Stimulated activated CD8-positive, alpha-beta memory T cell treated with anti-CD3 and anti-CD28 coated beads, Interleukin-7, amount 100 ng/mL, for 24 hours (primary cell): Measurements from ENCODE around the gene NDUFAF3.
"Not testable (repeated sequence)": the region's sequence is repeated elsewhere in the genome, so short reads cannot be mapped to it uniquely, and the experiment has no call there.

ENCODE experiments used
- DNase-seq: peaks from one replicate; pipeline ENCODE4 v3.0.0-alpha.2; 2020; ENCODE audit warnings: low read depth

The NDUFAF3 gene

DNA sequence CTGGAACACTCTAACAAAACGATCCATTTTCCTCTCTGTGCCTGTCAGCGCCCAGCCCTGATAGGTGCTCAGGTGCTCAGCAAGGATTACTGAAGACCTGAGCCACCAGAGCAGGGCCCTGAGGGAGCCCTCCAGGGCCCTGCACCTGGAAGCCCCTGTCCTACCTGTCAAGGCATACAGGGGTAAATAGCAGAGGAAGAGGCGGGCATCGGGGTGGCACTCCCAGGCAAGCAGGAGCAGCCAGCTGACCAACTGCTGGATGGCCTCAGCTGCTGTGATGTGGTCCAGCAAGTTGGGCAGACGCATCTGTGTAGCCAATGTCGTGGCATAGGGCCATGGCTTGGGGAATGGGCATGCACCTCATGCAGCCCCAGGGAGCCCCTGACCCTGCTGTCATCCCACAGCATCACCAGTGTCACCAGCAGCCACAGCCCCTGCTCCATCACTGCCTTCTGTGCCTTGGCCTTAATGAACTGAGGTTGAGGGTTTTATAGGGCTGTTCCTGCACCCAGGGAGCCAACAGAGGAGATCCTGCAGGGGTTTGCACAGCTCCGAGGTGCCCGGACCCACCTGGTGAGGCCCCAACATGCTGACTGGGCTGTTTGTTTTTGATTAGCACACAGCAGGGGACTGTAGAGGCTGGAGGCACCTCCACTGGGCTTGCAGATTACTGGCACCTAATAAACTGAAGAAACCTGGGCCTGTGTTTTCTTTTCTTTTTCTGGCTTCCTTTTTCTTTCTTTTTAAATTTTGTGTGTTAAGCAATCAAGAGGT, 22.6 kb upstream of the NDUFAF3 start:
- no peak for DNase-seq

DNA sequence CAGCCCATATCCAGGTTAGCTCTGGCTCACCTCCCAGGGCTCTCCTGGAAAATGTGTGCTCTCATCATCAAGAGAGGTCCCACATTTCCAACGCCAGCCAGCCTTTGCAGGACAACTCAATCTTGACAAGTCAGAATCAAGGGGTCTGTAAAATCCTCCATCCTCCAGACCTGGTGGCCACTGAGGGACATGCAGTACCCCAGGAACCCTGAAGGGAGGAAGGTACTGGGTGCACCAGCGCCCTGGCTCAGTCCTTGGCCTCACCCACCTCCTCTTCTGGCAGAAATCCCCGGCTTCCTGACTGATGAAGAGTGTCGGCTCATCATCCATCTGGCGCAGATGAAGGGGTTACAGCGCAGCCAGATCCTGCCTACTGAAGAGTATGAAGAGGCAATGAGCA, 20.8 kb upstream of the NDUFAF3 start:
- no peak for DNase-seq

DNA sequence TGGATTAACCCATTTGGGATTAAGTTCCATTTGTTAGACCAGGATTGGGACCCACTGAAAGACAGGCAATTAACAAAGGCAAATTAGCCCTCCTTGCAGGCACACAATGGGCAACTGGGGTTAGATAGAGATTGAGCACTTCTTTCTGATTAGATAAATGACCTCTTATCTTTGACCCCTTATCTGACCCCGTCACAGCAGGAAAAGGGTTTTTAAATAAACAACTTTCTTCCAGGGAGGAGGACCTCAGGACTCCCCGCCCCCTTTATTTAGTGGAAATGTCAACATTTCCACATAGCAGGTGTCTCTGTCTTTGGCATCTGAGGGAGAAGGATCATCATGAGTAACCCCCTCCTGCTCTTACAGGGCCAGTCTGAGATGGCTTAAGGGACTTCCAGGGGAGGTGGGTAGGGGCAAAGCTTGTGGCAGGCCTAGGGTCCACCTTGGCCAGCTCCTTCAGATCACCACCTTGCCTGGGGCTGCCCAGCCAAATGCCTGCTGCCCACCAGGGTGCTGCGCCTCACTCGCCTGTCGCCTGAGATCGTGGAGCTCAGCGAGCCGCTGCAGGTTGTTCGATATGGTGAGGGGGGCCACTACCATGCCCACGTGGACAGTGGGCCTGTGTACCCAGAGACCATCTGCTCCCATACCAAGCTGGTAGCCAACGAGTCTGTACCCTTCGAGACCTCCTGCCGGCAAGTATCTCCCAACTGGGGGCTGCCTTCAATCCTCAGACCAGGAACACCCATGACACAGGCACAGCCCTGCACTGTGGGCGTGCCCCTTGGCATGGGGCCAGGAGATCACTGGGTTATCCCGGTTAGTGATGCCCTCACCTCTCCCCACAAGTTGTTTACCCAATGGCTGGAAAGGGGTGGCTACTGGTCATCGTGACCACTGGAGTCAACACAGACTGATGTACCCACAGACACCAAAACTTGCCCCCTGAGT, 17.3 kb upstream of the NDUFAF3 start:
- no peak for DNase-seq

DNA sequence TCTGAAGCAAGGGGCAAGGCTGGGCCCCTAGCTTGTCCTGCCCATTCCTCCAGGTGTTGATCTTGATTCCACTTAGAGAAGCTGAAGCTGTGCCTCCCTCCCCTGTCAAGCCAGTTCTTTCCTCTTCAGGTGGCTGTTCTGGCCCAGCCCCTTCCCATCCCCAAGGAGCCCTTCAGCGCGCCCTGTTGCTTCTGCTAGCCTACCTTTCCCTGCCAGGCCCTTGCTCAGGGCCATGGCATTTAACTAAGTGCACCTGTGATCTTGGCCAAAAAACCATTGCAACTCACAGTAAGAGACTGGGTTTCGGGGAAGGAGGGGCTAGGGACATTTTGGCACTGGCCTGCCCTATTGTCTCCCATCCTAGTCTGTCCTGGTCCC, 16.6 kb upstream of the NDUFAF3 start:
- DNase-seq = no peak

DNA sequence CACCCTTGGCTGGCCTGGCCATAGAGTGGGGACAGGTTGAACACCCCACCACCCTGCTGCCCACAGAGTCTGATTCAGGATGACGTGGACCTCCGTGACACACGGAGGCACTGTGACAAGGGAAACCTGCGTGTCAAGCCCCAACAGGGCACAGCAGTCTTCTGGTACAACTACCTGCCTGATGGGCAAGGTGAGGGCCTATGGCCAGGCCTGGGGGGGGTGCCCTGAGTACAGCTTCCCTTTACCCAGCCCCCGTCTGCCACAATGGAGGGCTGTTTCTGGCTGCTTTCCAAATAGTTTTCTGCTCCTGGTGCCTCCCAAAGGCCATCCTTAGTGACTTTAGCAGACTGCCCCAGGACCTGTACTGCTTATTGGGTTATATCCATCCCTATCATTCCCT, 15.9 kb upstream of the NDUFAF3 start:
- DNase-seq = no peak

DNA sequence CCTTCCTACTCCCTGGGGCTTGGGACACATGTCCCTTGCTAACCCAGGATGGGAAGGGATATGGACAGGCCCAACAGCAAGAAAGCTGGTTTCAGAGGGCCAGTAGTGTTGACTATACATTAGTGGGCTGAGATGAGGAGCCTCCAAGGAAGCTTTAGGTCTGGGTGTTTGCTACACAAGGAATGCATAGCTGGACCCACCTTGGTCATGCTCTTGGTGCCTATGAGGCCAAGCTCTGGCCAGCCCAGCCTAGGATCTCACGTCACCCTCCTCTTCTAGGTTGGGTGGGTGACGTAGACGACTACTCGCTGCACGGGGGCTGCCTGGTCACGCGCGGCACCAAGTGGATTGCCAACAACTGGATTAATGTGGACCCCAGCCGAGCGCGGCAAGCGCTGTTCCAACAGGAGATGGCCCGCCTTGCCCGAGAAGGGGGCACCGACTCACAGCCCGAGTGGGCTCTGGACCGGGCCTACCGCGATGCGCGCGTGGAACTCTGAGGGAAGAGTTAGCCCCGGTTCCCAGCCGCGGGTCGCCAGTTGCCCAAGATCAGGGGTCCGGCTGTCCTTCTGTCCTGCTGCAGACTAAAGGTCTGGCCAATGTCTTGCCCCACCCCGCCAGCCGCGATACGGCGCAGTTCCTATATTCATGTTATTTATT, 15.4 kb upstream of the NDUFAF3 start:
- DNase-seq = no peak

DNA sequence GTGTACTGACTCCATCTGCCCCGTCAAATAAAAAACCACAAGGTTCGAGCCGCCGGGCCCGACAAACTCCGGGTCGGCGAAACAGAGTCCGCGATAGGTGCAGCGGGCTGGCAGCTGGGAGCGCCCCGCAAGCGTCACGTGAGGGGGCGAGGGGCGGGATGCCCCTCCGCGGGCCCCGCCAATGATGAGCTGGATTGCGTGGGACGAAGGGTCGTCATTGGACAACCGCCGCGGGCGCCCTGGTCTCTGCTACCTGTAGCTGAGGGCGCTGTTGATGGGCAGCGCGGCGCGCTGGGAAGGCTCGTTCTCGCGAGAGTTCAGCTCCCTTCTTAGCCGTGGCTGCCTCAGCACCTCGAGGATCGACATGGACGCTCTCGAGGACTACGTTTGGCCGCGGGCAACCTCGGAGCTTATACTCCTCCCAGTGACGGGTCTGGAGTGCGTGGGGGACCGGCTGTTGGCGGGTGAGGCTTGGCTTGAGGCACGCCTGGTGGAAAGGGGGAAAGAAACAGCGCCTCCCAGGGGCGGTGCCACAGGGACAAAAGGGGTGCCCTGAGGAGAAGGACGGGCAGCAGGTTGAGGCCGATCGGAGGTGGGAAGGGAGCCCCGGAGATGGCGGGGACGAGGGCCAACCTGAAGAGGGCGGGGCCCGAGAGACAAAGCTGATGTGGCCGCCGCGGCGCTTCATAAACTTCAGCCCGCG, 14.7 kb upstream of the NDUFAF3 start, which contains the start of gene WDR6:
Gene WDR6, plus strand, starts transcription at position 324 of the 703 bp plus-strand sequence. Its CDS starts 41 bp downstream, at position 365.
- peak; percentile 94 for DNase-seq

DNA sequence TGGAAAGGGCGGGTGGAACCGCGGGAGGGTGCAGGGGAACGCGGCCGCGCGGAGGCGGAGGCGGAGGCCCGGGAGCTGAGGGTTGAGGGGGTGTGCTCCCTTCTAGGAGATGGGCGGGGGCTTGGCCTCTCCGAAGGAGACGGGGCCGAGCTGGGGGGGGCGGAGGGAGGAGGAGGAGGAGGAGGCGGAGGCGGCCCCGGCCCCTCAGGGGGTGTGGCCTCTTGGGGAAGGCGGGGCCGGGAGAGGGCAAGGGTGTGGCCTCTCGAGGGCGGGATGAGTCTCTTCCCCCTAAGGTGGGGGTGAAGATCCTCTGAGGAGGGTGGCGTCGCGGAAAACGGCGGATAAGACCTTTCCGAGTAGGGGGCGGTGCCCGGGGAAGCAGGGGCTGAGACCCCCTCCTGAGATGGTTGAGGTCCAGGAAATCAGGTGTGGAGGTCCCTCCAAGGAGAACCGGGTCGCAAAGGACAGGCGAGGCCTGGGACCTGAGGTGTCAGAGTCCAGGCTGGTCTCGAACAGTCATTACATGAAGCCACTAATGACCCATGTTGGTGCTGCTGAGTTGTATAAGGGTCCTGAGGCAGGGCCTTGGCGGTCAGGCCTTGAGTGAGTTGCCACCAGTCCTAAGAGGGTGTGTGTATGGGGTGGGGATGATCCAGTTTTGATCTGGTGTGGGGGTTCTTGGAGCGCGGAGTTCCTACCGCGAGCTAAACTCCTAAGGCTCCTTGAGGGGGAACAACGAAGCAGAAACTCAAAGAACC, 14.0 kb upstream of the NDUFAF3 start:
- DNase-seq = peak; percentile 72

DNA sequence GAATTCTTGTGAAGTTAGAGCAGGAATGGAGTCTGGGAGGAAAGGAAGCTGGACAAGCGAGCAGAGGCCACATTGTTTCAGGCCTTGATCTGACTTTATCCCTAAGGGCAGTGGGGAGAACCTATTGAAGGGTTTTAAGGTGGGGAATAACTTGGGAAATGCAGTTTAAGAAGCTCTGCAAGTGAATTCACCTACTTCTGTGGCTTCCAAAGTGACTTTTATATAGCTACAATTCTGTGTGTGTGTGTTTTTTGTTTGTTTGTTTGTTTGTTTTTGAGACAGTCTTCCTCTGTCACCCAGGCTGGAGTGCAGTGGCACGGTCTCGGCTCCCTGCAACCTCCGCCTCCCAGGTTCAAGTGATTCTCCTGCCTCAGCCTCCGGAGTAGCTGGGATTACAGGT, 13.3 kb upstream of the NDUFAF3 start:
- not testable (repeated sequence) for DNase-seq

DNA sequence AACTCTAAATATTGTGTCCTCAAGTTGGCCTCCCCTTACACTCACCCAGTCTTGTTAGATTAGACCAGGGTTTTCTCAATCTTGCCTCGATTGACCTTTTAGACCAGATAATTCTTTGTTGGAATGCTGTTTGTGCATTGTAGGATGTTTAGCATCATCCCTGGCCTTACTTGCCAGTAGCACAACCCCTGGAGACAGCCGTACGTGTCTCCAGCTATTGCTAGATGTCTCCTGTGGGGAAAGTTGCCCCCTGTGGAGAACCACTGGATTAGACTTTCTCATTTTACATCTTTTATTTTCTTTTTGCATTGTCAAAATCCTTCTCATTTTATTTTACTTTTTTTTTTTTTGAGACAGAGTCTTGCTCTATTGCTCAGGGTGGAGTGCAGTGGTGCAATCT, 12.5 kb upstream of the NDUFAF3 start:
- DNase-seq = no peak

DNA sequence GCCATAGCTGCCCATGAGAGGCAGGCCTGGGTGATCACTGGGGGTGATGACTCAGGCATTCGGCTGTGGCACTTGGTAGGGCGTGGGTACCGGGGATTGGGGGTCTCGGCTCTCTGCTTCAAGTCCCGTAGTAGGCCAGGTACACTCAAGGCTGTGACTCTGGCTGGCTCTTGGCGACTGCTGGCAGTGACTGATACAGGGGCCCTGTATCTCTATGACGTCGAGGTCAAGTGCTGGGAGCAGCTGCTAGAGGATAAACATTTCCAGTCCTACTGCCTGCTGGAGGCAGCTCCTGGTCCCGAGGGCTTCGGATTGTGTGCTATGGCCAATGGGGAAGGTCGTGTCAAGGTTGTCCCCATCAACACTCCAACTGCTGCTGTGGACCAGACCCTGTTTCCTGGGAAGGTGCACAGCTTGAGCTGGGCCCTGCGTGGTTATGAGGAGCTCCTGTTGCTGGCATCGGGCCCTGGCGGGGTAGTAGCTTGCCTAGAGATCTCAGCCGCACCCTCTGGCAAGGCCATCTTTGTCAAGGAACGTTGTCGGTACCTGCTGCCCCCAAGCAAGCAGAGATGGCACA, 9.4 kb upstream of the NDUFAF3 start:
- no peak for DNase-seq

DNA sequence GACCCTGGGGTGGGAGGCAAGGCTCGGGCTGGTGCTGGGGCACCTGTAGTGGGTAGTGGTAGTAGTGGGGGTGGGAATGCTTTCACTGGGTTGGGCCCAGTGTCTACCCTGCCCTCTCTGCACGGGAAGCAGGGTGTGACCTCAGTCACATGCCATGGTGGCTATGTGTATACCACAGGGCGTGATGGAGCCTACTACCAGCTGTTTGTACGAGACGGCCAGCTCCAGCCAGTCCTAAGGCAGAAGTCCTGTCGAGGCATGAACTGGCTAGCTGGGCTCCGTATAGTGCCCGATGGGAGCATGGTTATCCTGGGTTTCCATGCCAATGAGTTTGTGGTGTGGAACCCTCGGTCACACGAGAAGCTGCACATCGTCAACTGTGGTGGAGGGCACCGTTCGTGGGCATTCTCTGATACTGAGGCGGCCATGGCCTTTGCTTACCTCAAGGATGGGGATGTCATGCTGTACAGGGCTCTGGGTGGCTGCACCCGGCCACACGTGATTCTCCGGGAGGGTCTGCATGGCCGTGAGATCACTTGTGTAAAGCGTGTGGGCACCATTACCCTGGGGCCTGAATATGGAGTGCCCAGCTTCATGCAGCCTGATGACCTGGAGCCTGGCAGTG, 8.7 kb upstream of the NDUFAF3 start:
- DNase-seq = no peak

DNA sequence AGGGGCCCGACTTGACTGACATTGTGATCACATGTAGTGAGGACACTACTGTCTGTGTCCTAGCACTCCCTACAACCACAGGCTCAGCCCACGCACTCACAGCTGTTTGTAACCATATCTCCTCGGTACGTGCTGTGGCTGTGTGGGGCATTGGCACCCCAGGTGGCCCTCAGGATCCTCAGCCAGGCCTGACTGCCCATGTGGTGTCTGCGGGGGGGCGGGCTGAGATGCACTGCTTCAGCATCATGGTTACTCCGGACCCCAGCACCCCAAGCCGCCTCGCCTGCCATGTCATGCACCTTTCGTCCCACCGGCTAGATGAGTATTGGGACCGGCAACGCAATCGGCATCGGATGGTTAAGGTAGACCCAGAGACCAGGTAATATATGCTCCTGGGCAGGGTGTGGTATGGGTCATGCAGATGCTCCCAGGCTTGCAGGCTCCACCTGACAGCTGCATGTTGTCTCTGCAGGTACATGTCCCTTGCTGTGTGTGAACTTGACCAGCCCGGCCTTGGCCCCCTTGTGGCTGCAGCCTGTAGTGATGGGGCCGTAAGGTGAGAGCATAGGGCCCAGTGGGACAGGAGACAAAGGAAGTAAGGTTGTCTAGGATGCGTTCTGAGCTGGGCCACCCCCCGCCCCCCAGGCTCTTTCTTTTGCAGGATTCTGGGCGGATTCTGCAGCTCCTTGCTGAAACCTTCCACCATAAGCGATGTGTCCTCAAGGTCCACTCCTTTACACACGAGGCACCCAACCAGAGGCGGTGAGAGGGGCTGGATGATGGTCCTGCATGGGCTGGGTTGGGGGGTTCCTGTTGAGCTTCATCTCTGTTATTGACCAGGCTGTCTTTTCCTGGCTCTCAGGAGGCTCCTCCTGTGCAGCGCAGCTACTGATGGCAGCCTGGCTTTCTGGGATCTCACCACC, 7.9 kb upstream of the NDUFAF3 start:
- DNase-seq = no peak

DNA sequence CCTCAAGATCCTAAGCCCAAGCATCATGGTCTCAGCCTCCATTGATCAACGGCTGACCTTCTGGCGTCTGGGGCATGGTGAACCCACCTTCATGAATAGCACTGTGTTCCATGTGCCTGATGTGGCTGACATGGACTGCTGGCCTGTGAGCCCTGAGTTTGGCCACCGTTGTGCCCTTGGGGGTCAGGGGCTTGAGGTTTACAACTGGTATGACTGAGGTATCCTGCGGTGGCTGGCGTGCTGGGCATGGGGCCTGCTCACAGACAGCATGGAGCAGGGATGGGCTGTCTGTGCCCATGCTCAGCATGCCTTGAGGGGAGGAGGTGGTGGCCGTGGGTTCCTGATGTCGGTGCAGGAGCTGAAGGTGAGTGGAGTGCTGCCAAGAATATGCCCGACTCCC, 6.8 kb upstream of the NDUFAF3 start:
- DNase-seq = no peak

DNA sequence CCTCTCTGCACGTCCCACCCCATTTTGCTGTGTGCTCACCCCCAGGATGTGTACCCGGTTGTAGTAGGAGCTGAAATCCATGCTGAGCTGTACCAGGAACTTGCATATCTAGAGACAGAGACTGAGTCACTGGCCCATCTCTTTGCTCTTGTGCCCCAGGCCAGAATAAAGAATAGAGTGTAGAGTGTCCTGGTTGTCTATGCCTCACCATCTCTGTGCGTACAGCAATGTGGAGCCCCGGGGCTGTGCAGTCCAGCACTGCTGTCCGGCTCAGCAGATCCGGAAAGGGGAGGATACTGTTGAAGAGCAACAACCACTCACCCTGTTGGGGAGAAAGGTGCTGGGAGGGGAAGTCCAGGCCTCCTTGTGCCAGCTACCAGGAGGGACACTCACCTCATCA, 6.2 kb upstream of the NDUFAF3 start:
- no peak for DNase-seq

DNA sequence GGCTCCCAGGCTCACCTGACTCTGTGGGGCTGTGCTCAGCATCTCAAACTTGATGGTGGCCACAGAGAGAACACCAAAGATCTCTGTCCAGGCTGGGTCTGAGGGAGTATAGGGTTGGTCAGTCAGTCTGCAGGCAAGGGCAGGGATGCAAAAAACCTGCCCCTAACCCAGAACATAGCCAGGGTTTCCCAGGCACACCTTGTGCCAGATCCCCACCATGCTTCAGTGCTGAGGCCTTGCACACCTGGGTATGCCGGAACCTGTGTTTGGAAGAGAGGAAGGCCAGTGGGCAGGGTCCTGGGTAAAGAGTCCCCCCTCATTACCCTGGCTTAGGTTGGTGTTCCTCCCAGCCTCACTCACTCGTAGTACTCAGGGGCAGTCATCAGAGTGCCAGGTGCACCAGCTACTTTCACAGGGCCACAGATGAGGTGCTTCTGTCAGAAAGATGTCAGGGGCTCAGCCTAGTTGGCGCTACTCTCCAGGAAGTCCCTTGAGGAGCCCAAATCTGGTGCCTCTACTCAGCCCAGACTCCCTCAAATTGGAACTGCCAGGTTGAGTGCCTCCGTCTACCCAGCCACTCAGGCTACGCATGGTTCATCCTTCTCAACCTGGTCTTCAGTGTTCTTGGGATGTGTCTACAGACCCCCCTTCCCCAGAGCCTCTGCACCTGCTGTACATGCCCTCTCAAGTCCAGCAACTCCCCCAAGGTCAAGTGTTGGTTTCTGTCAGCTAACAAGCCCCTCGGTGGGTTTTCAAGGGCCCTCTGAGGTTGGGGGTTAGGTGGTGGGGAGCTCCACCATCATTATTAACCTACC, 5.3 kb upstream of the NDUFAF3 start:
- DNase-seq = no peak

DNA sequence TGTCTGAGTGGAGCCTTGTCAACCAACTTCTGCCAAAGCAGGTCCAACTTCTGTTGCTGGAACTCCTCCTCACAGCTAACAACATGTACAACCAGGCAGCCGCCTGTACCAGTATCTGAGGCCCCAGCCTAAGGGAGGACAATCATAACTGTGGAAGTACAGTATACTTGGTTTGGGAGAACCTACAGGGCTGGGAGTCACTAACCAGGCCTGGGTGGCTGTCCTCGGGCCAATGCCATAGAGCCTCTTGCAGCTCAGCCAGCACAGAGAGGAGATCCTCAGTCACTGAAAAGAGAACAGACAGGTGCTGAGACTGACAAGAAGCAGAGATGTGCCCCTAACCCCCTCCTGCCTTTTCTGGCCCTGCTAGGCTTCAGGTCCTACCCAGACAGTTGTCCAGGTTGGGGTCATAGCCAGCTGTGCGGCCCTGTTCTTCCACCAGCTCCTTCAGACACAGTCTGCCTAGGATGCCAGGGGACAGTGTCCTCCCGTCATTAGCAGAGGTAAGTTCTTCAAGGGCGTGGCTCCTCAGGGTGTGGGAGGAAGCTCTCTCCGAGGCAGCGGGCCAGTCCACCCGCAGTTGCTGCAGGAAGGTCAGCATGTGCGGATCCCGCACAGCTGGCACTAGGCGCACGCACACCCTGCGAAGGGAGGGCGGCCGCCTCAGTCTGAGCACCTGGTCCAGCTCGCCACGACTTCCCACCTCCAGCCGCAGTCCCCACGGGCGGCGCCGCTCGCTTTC, 4.5 kb upstream of the NDUFAF3 start:
- no peak for DNase-seq
